GM19468 (cell line): ENCODE measurements around the gene GEMIN8.

ENCODE experiments used
- ATAC-seq: cut with Tn5 transposase; IDR thresholded peaks from one replicate; pipeline ENCODE4 v1.9.1; 2021; ENCODE audit warnings: mild to moderate bottlenecking, moderate library complexity, moderate number of reproducible peaks; ENCODE audit not compliant: unreplicated experiment; ENCODE audit errors: extremely low read depth

GEMIN8 gene, protein sequence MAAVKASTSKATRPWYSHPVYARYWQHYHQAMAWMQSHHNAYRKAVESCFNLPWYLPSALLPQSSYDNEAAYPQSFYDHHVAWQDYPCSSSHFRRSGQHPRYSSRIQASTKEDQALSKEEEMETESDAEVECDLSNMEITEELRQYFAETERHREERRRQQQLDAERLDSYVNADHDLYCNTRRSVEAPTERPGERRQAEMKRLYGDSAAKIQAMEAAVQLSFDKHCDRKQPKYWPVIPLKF

DNA sequence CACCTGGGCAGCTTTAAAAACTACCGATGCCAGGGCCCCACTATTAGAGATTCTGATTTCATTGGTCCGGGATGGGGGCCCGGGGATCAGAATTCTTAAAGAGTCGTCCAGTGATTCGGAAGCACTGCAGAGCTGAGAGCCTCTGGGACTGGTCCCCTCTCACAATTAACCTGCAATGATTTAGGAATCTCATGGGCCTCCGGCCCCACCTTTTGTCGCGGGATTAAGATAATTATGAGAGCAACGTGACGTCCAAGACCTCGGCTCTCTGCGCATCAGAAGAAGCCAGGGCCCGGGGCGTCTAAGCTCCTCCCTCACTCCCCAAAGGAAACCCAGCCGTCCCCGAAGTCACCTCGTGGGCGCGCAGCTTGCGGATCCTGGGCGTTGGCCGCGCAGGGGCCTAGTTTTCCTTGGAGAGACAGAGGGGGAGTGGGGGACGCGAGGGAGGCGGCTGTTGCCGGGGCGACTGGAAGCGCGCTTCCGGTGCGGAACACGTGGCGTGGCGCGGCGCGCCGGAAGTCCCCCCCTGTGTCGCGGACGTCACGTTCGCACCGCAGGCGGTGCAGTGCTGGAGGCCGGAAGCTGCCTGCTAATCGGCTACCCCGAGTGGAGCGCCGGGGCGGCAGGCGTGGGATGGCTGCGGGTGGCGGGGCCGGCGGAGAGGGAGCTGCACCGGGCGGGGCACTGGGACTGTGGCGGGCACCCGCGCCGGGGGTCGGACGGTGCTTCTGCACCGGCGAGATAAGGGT is at the start of gene GEMIN8:
Gene GEMIN8 (minus strand): TSS at position 468 of the 749 bp plus-strand sequence. CDS start 8,414 bp downstream, outside the sequence.
- peak; percentile 83 for ATAC-seq

DNA sequence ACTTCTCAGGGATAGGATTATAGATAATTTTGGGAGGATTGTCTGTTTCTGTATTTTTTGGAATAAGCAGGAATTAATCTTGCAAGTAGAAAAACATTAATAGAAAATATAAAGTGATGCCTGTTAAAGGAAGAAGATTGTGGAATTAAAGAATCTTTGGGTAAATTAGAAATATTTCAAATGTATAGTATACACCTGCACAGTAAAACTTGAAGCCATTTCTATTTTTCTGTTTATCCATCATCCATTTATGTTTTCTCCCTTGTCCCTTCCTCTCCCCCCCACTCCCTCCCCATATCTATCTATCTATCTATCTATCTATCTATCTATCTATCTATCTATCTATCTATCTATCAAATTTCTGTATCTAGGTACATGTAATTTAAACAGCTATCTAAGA is 46.9 kb upstream of the GEMIN8 start:
- ATAC-seq = no peak

DNA sequence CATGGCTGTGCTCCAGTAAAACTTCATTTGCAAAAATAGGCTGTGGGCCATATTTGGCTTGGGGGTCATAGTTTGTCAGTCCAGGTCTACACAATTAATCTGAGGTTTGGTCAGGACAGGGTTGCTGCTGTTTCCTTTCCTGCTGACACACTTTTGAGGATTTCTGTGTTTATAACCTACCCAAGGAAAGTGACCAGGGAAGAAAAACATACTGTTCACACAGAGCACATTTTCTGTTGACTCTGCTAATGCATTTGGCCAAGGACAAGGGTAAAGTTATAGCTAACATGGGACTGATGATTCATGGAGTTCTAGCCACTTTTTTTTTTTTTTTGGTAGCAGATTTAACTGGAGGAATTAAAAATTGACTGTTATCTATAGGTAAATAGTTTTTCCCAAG is 43.9 kb upstream of the GEMIN8 start:
- no peak for ATAC-seq

DNA sequence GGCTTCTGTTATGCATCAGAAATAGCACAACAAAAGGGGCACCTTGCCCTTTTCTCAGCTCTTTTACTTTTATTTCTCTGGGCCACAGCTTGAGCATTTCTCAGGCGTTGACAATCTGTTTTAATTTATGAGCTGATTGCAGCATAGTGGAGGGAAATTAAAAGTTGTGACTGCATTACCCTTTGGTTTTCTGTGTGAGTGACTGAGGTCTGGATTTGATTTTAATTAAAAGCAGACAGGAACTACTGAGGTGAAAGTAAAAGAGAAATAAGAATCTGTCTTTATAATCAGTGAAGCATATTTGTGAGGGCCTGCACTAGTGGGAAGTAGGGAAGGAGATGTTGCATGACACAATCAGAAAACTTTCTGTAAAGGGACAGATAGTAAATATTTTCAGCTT is 43.4 kb upstream of the GEMIN8 start:
- ATAC-seq = no peak

DNA sequence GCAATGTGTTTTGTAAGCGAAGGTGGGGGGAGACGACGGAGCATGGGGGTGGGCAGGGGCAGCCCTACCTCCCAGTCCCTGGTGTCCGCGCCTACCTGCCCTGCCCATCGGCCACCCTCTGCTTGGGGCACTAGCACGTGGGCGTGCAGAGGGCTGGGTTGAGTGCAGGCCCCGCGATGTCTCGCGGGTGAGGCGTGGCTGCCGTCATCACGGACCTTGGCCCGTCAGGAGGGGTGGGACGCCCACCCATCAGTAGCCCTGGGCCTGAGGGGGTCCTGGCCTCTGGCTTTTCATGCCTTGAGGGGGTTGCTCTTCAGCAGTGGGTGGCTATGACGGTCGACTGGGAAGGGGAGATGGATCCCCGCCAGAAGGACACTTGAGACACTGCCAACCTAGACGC is 36.1 kb upstream of the GEMIN8 start:
- no peak for ATAC-seq

DNA sequence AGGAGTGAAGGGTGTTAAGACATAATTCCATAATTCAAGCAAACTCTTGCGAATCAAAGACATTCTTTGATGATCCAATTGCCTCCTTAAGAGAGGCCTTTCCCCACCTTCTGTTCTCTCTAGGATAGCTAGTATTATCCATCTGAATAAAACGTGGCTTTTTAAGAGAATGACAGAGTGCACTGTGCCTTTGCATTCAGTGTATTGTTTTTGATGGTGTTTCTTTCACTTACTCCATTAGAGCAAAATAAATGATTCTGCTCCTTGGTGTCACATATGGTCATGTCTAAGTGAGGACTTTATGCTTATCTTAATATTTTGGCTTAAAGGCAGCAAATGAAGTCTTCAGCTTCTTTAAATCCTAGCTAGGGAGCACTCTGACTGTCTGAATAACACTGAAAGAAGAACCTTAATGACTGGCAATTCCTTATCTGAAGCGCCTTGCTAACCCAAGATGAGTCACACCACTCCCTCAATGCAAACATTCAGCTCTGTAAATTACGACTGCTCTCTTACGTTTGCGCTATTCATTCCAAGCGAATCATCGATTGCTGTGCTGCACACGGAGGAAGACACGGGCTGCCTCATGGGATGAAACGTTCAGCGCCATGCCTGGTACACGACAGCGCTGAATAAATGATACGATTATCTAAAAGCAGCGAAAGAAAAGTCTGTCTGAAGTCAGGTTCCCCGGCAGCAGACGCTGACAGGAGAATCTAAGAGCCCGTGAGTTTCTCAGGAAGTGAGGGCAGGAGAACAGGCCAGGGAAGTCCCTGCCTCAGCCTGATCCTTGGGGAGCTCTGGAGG is 35.1 kb upstream of the GEMIN8 start:
- ATAC-seq = no peak

DNA sequence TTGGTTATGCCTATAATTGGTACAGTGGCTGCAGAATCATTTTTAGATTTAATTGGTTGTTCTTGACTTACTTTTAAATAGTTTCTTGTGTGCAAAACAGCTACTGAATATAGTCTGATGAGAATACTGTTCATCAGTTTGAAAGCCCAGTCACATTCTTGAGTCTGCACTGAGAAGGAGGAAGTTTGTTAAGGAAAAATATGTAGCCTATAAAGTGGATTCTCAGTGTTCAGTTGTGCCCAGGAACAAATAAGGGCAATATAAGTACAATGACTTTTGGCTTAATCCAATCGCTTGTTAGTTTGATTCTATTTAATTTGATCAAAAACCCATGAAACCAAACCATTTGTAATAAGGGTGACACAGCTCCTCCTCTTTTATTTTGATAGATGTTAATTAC is 32.8 kb upstream of the GEMIN8 start:
- no peak for ATAC-seq

DNA sequence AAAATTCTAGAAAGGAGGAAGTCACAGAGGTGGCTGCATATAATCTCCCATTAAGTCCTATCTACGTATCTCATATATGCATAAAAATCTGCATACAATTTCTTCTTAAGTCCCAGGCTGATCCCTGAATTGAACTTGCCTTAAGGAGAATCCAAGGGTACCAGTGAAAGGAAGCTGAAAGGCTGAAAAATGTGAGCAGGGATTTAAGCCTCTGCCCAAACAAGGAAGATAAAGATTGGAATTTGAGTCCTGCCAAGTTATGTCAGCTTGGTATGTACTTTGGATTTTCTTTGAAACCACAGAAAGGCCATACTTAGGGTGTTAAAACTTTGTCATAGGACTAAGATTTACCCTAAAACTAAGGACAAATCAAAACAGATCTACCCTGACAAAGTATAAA is 26.5 kb upstream of the GEMIN8 start:
- ATAC-seq = no peak

DNA sequence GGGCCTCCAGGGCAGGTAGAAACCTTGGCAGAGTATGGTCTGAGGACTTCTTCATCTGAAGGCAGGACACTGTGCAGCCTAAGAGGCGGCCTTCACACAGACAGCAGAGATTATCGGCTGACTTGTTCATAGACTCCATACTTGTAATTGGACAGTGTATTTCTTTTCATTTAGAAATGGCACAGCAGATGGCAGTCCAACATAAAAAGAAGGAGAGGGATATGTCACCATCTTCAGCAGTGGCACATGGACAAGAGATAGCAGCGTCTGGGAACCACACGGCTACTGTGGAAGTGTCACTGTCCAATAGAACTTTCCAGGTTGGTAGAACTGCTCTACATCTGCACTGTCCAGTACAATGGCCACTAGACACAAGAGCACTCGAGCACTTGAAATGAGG is 21.7 kb upstream of the GEMIN8 start:
- ATAC-seq = no peak

DNA sequence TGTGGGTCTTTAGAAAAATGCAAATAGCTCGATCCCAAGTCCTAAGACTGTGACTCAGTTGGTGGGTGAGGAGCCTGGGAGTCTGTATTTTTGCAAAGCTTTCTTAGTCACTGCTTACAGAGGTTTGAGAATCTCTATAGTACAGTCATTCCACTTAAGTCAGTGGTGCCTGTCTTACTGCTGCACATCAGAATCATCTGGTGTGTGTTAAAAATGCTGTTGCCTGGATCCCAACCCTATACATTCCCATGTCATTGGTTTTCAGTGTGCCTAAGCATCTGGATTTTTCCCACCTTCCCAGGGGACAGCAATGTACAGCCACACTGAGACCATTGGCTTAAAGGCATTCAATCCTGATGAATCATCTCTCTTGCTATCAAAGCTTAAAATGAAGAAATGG is 21.0 kb upstream of the GEMIN8 start:
- ATAC-seq = no peak

DNA sequence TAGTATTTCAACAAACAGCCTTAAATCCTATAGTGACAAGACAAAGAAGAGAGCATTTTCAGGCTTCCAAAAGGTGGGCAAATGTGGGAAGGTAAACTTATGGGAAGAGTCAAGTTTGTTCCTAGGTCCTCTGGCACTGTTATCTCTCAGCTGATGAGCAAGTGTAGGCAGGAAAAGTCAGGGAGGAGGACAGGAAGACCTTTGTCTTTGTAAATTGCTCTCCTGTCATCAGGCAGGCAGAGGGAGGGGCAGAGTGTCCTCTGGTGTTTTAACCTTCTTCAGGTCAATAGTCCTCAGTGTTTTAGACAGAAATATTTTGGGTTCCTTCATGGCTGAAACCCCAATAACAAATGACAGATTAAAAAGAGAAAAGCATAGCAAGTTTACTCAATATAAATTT is 13.5 kb upstream of the GEMIN8 start:
- no peak for ATAC-seq

DNA sequence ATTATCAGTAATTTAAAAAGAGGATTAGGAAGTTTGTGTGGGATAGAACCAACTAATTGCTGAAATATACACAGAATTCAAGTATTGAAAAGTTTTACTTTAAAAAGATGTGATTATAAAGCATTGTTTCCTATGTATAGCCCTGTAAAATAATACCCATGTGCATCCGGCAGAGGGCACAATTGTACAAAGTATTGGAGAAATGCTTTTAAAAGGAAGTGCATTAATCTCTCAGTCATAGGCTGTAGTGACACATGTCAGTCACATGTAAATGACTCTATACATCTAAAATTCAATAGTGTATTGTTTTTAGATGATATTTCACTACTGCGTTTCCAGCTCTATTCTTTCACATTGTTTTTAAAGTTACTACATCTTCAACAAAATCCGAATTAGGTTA is 9.7 kb upstream of the GEMIN8 start:
- peak; percentile 73 for ATAC-seq

DNA sequence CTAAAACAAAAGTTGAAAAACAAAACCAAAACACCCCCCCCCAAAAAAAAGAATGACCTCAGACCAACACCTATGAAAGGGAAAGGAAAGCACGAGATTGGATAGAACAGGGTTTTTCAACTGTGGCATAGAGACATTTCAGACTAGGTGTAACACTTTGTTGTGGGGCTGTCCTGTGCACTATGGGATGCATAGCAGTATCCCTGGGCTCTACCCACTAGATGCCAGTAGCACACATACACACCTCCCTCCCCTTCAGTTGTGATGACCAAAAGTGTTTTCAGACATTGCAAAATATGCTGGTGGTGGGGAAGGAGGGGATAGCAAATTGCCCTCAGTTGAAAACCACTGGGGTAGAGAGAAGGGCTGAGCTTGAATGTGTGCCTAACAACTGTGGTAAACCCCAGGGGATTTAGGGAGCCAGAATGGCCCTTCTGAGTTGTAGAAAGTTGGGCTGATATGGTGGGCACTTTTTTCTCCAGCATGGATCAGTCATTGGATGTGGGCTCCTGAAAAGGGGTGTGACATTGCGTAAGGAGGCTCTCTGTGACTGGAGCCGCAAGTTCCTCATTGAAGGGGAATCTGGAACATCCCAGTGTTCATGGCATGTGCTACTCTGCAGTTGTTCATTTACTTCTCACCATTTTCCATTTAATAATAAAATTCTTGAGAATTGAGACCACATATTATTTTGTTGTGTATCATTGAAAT is 8.8 kb upstream of the GEMIN8 start:
- no peak for ATAC-seq

DNA sequence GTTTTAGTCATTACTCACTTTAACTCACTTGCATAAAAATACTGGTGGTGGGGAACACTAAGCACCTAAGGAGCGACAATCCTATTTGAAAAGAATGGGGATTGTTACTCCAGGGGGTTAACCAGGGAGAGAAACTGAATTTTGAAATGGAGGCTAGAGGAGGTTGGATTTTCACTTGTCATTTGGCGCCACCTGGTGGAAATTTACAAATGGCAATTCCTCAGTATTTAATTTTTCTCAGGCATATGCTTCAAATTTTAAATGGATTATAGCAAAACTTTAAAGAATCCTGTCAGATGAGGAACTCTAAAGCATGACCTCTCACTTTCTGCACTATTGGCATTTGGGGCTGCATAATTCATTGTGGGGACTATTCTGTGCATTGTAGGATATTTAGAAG is 2.7 kb upstream of the GEMIN8 start:
- no peak for ATAC-seq

DNA sequence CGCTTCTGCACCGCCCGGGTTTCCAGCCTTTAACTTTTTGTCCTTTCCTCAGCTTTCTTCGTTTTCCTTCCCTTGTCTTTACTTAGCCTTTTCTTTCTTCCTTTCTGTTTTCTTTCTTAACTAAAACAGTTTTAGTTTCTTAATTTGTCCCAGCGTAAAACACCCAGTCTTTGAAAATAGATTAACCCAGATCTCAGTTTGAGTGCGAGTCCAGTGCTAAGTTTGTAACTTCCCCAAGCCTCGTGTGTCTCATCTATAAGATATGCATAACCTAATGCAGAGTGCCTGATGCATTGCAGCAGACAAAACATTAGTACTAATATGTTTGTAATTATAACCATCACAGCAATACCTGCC is 460 bp upstream of the GEMIN8 start:
- ATAC-seq = no peak

DNA sequence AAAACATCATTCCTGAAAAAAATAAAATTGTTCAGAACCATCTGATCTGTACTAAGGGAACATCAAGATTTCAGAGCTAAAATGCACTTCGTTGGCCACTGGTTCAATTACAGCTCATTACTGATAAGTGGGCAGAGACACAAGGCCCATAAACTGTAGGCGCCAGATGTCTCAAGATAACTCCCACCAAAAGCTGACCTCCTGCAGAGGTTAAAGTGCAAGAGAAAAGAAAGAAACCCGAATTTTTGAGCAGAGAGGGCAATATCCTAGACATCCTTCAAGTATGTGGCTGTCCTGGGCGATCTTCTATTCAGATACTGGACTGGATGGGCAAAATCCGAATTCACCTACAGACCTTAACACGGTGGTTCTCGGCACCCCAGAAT is 660 bp downstream of the GEMIN8 start:
- no peak for ATAC-seq

DNA sequence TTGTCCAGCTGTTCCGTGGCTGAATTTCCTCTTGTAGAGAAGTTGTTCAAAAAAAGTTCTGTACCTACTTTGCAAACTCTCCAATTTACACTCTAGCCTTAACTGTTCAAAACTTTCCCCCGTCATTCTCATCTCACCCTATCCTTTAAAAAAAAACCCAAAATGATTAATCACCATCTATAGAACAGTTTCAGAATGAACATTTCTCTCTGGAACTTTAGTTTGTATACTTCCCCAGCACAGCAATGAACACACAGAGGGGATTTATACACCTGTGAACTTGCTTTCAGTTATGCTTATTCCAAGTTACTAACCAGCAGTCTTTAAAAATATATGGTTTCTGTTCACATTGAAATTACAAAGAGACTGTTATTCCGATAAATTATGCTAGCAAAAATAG is 1.2 kb downstream of the GEMIN8 start:
- ATAC-seq = no peak

DNA sequence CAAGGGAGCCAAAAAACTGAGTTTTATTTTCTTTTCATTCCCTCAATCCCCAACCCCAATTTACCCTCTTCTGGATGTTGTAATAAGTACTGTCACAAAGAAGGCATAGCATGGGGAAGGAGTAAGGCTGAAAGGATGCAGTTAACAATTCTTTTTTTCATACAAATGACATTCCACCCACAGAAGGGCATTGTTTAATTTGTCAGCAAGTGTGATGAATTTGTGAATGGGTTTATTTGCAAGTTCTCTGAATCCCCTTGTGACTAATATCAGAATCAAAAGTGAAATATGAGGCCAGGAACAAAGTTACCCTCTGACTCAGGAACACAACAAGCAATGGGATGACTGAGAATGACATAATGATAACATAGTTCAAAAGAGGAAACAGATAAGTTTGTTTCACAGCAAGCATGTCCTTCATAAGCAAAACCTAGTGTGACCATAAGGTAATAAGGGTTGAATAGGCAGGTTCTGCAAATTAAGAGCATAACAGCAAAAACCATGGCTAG is 2.1 kb downstream of the GEMIN8 start:
- ATAC-seq = peak; percentile 37

DNA sequence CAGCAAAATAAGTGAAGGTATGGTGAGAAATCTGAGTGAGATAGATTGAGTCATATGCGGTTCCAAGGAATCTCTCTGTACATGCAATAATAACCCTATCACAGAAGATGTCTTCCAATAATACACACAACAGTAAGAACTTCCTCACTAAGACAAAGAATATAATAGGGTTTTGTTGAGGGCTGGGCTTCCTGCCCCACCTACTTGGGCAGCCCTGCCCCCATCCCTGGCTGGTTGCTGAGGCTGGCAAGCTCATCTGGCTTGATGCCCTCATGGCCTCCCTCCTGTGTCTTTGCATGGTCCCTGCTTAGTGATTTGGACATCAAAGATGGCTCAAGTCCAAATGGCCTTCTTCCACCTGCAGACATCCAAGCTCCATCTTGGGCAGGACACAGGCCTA is 2.7 kb downstream of the GEMIN8 start:
- no peak for ATAC-seq

DNA sequence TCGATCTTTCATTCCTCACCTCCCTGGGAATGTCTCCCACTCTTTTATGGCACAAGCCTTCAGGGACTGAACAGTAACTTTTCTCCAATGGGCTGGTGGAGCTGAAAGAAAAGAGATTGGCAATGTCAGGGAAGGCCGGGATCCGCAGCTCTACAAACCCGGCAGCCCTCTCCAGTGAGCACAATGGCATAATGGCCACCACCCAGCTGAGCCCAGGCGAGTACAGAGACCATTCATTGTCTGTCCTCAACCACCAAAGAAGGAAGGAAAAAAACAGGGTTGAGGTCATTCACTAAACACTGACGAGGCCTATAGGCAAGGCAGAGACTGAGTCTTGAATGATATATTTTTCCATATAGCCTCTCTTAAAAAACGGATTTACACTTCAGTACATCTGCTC is 3.6 kb downstream of the GEMIN8 start:
- ATAC-seq = no peak

DNA sequence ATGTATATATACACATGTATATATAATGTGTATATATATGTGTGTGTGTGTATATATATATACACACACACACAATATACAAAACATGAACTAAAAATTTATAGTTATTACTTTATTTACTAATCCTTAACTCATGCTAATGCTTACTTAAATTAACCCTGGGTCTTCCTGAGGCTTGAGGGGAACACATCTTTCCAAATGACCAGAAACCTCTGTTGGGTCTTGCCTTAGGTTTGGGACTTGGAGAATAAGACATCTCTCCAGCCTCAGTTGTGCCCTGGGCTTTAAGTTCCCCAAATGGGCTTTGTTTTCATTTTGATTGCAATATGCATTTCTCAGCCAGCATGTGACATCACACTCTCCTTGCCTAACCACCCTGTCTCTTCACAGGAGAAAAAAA is 7.7 kb downstream of the GEMIN8 start:
- no peak for ATAC-seq
